PC-9 (cell line): Measurements from ENCODE around the gene HIRA. TPM values are rescaled to one million over a fixed set of nuclear protein-coding genes. Genes with fewer than 3 reads are reported as not detected.
"Not testable (repeated sequence)": the region's sequence is repeated elsewhere in the genome, so short reads cannot be mapped to it uniquely, and the experiment has no call there.

Experiments
- BruUV-seq: library from RNA; stranded (reverse); fragments of 400-500 nt; replicated peaks from 2 replicates; lab custom pipeline; 2021; lab: Mats Ljungman, UMichigan
- CTCF ChIA-PET: fragments of 300-600 bp; sonication (Branson Sonifier 250); formaldehyde crosslinking; loops from one replicate; lab custom pipeline; 2022; ENCODE audit warnings: antibody characterized with exemption; lab: Charles Lee
- POLR2A ChIA-PET: fragments of 300-600 bp; sonication (Branson Sonifier 250); formaldehyde crosslinking; loops from one replicate; lab custom pipeline; 2022; ENCODE audit warnings: antibody characterized with exemption; ENCODE audit not compliant: unreplicated experiment; lab: Charles Lee
- DNase-seq, 2 experiments: peaks; one replicate each; pipeline versions ENCODE4 v3.0.0 to v3.0.0-alpha.2; 2015 to 2022; ENCODE audit warnings: mixed read lengths in 1 of 2
- H2AFZ ChIP-seq: fragments of 200-600 bp; sonication (generic); 2 replicates; pipeline ENCODE4 v1.8.1; 2017; ENCODE audit warnings: antibody characterized with exemption
- H3F3A ChIP-seq: fragments of 200-600 bp; sonication (generic); 2 replicates; pipeline ENCODE4 v1.8.1; 2017; ENCODE audit warnings: antibody characterized with exemption, mild to moderate bottlenecking, low read depth; ENCODE audit not compliant: insufficient read depth
- H3K27ac ChIP-seq: fragments of 200-600 bp; sonication (generic); 2 replicates; pipeline ENCODE4 v1.6.1; 2016; ENCODE audit warnings: mixed run types
- H3K27me3 ChIP-seq: fragments of 200-600 bp; sonication (generic); 2 replicates; pipeline ENCODE4 v1.6.1; 2016; ENCODE audit warnings: low read depth, mixed run types; ENCODE audit not compliant: insufficient read depth
- H3K36me3 ChIP-seq: fragments of 200-600 bp; sonication (generic); 2 replicates; pipeline ENCODE4 v1.6.1; 2016; ENCODE audit warnings: low read depth, mixed run types
- H3K4me1 ChIP-seq: fragments of 200-600 bp; sonication (generic); replicated peaks from 2 replicates; pipeline ENCODE4 v1.6.1; 2016; ENCODE audit warnings: mixed run types; ENCODE audit not compliant: insufficient read depth
- H3K4me2 ChIP-seq: fragments of 200-600 bp; sonication (generic); 2 replicates; pipeline ENCODE4 v1.6.1; 2017; ENCODE audit warnings: mixed run types
- H3K4me3 ChIP-seq: fragments of 200-600 bp; sonication (generic); 2 replicates; pipeline ENCODE4 v1.6.1; 2016; ENCODE audit warnings: mixed run types
- H3K79me2 ChIP-seq: fragments of 200-600 bp; sonication (generic); 2 replicates; pipeline ENCODE4 v1.6.1; 2017; ENCODE audit warnings: low read depth, mixed run types
- H3K9me2 ChIP-seq: fragments of 200-600 bp; sonication (generic); 2 replicates; pipeline ENCODE4 v1.8.1; 2017; ENCODE audit warnings: mild to moderate bottlenecking; ENCODE audit not compliant: insufficient read depth
- H3K9me3 ChIP-seq: fragments of 200-600 bp; sonication (generic); 2 replicates; pipeline ENCODE4 v1.8.1; 2016; ENCODE audit warnings: low read depth; ENCODE audit not compliant: insufficient read depth
- H4K20me1 ChIP-seq: fragments of 200-600 bp; sonication (generic); 2 replicates; pipeline ENCODE4 v1.8.1; 2017; ENCODE audit not compliant: insufficient read depth
- EZH2 ChIP-seq: fragments of 200-600 bp; sonication (generic); IDR thresholded peaks from 2 replicates; pipeline ENCODE4 v1.8.0; 2017; ENCODE audit warnings: antibody characterized with exemption, low read depth
- intact Hi-C: fragments of 100-400 bp; cut with micrococcal nuclease; formaldehyde crosslinking; loops from one replicate; pipeline ENCODE4 v1.10.0; 2022; ENCODE audit not compliant: unreplicated experiment
- total RNA-seq: library from RNA; stranded (reverse); gene quantifications from 2 replicates; pipeline ENCODE4 v1.2.3, GENCODE V29; 2021
- TF ChIP-seq, protein P1 (sequence below): fragments of 200-600 bp; sonication (generic); conservative IDR thresholded peaks from 2 replicates; pipeline ENCODE4 v1.6.1; 2017; ENCODE audit warnings: mixed run types, antibody characterized with exemption, mild to moderate bottlenecking, moderate library complexity

The HIRA gene
- total RNA-seq, 1 experiment from 2014 or later = 19.2 TPM

DNA sequence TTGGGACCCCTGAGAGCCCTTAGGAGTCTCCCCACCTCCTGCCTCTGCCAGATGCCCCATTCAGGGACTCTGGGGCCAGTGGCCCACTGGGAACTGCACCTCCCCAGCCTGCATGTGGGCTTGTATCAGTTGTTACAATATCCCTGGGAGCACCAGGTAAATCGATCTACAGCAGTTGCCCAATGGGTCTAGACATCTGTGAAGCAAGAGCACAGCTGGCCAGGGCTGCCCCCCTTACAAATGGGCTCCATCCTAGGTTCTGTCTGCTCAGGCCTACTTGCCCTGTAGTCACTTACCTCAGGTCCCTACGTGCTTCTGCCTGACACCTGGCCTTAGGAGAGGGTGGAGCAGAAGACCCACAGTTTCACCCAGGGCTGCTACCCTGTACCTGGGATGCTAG, 62.7 kb downstream of the HIRA start:
- Histone ChIP-seq H3K36me3 (no peaks in the 10 kb centered on the region), H3K4me3 (no peak overlapping the region), H3K4me1 (no peaks in the 10 kb centered on the region), H3K9me2 (no peaks in the 10 kb centered on the region), H3K9me3 (no peaks in the 10 kb centered on the region), H4K20me1 (no peaks in the 10 kb centered on the region), H3K27ac (no peak overlapping the region), H2AFZ (no peak overlapping the region), H3K4me2 (no peak overlapping the region), H3F3A (no peaks in the 10 kb centered on the region), H3K27me3 (no peaks in the 10 kb centered on the region), H3K79me2 (no peaks in the 10 kb centered on the region)
- intact Hi-C loops = no loop called here
- BruUV-seq = no TSS peak
- ChIA-PET POLR2A (no interaction called here), CTCF (no interaction called here)
- TF ChIP-seq EZH2 = no peak
- TF ChIP-seq, protein P1, sequence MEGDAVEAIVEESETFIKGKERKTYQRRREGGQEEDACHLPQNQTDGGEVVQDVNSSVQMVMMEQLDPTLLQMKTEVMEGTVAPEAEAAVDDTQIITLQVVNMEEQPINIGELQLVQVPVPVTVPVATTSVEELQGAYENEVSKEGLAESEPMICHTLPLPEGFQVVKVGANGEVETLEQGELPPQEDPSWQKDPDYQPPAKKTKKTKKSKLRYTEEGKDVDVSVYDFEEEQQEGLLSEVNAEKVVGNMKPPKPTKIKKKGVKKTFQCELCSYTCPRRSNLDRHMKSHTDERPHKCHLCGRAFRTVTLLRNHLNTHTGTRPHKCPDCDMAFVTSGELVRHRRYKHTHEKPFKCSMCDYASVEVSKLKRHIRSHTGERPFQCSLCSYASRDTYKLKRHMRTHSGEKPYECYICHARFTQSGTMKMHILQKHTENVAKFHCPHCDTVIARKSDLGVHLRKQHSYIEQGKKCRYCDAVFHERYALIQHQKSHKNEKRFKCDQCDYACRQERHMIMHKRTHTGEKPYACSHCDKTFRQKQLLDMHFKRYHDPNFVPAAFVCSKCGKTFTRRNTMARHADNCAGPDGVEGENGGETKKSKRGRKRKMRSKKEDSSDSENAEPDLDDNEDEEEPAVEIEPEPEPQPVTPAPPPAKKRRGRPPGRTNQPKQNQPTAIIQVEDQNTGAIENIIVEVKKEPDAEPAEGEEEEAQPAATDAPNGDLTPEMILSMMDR = no peak
- no peak for DNase-seq

DNA sequence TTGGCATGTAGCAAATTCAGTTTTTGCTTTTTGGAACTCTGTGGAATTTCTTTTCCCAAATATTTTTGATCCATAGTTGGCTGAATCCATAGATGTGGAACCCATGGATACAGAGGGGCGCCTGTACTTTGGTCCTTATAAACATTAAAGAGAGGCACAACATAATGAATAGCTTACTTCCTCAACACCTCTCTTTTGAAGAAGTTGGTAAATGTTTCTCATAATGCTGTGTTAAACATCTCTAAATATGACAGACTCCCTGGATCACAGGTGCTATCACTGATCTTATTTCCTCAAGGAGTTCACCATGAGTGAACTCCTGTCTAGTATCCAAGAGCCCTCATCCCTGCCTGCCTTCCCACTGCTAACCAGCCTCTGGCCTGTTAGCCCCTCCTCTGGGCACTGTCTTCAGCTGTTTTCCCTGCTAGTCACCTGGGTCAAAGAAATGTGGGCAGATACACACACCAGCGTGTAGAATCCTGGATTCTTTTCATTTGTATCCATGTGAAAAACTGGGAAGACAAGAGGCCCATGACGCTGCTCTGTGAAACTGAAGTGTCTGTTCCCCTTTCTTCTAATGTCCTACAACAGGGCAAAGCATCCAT, 63.7 kb downstream of the HIRA start:
- Histone ChIP-seq H3K4me1 (no peaks in the 10 kb centered on the region), H3K9me2 (no peaks in the 10 kb centered on the region), H2AFZ (no peak overlapping the region), H4K20me1 (no peaks in the 10 kb centered on the region), H3F3A (no peaks in the 10 kb centered on the region), H3K4me3 (no peak overlapping the region), H3K79me2 (no peaks in the 10 kb centered on the region), H3K27ac (no peak overlapping the region), H3K27me3 (no peaks in the 10 kb centered on the region), H3K9me3 (no peaks in the 10 kb centered on the region), H3K4me2 (no peak overlapping the region), H3K36me3 (no peaks in the 10 kb centered on the region)
- BruUV-seq = no TSS peak
- POLR2A ChIA-PET = no interaction called here
- DNase-seq = no peak
- CTCF ChIA-PET = no interaction called here
- no peak for TF ChIP-seq EZH2
- TF ChIP-seq, protein P1 = no peak
- intact Hi-C loops = no loop called here

DNA sequence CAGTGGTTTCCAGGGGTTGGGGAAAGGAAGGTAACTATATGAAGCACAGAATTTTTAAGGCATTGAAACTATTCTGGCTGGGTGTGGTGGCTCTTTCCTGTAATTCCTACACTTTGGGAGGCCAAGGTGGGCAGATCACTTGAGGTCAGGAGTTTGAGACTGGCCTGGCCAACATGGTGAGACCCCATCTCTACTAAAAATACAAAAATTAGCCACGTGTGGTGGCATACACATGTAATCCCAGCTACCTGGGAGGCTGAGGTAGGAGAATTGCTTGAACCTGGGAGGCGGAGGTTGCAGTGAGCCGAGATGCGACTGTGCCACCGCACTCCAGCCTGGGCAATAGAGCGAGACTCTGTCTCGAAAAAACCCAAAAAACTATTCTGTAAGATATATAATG, 68.0 kb downstream of the HIRA start:
- BruUV-seq, DNase-seq, POLR2A ChIA-PET: not testable (repeated sequence)

DNA sequence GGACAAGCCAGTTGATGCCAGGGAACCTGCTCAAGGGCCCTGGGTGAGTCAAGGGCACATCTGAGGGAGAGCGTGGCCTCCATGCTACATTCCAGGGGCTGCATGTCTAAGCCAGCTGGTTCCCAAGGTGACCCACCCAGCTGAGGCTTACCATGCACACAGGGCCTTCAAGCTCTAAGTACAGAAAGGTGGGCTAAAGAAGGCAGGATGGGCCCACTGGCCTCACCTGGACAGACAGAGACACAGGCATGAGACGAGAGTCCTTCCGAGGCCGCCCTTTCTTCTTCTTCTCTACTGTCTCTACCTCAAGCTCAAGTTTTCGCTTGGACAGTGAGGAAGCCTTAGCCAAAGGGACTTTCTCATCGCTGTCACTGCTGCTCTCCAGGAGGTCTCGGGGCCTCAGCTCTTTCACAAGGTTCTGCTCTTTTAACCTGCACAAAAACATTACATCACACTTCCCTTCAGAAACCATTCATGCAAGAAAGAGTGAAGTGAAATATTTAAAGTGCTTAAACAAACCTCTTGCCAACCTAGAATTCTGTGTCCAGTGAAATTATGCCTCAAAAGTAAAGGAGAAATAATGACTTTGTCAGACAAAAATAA, 69.9 kb downstream of the HIRA start:
- H3K36me3 ChIP-seq = no peaks in the 10 kb centered on the region
- intact Hi-C loops = no loop called here
- BruUV-seq = no TSS peak
- TF ChIP-seq EZH2 = no peak
- TF ChIP-seq, protein P1 = no peak
- no peaks in the 10 kb centered on the region for H3K9me3 ChIP-seq
- H3K4me1 ChIP-seq = no peaks in the 10 kb centered on the region
- ChIA-PET POLR2A (no interaction called here), CTCF (no interaction called here)
- H2AFZ ChIP-seq = no peak overlapping the region
- DNase-seq = no peak
- H3K9me2 ChIP-seq = no peaks in the 10 kb centered on the region
- no peak overlapping the region for H3K27ac ChIP-seq
- H3K4me3 ChIP-seq = no peak overlapping the region
- no peaks in the 10 kb centered on the region for H3F3A ChIP-seq
- H4K20me1 ChIP-seq = no peaks in the 10 kb centered on the region
- no peaks in the 10 kb centered on the region for H3K79me2 ChIP-seq
- no peaks in the 10 kb centered on the region for H3K27me3 ChIP-seq
- no peak overlapping the region for H3K4me2 ChIP-seq

More for the DNA sequence above, 68.0 kb downstream of the HIRA start:
- H3K4me1 ChIP-seq, H3K27ac ChIP-seq, H3K9me2 ChIP-seq, H3K27me3 ChIP-seq, H3K4me2 ChIP-seq, H3K4me3 ChIP-seq, H3F3A ChIP-seq, CTCF ChIA-PET, H3K36me3 ChIP-seq, intact Hi-C loops, H4K20me1 ChIP-seq, H2AFZ ChIP-seq, H3K9me3 ChIP-seq, H3K79me2 ChIP-seq: not testable (repeated sequence)
